ENCODE measurements around the gene SPTSSA.

SPTSSA gene

GRCh38 chr14:34460841-34461240 is 1.2 kb downstream of the SPTSSA start:
- peaks cover 51% of the 10 kb centered on the region for H3K79me2 ChIP-seq (ENCODE audit: low read length)

GRCh38 chr14:34460295-34460694 is 1.7 kb downstream of the SPTSSA start:
- Histone ChIP-seq H3K27ac (ENCODE audit: low read length) (no peak overlapping the region), H3K9me3 (ENCODE audit: insufficient read depth, low read length) (no peaks in the 10 kb centered on the region), H3K4me3 (ENCODE audit: low read length) (peak overlapping the region; percentile 87), H3K9ac (ENCODE audit: low read length) (no peak overlapping the region), H3K4me2 (ENCODE audit: low read length) (peak overlapping the region; percentile 86), H4K20me1 (ENCODE audit: insufficient read depth, low read length) (peaks cover 21% of the 10 kb centered on the region), H3K27me3 (ENCODE audit: low read depth, low read length) (no peaks in the 10 kb centered on the region), H3K79me2 (ENCODE audit: low read length) (peaks cover 51% of the 10 kb centered on the region), H3K4me1 (ENCODE audit: low read length) (peaks cover 19% of the 10 kb centered on the region), H3K36me3 (replicated peaks; ENCODE audit: low read depth, low read length) (no peaks in the 10 kb centered on the region), H2AFZ (ENCODE audit: low read depth, low read length) (no peak overlapping the region)
- TF ChIP-seq, protein P1, sequence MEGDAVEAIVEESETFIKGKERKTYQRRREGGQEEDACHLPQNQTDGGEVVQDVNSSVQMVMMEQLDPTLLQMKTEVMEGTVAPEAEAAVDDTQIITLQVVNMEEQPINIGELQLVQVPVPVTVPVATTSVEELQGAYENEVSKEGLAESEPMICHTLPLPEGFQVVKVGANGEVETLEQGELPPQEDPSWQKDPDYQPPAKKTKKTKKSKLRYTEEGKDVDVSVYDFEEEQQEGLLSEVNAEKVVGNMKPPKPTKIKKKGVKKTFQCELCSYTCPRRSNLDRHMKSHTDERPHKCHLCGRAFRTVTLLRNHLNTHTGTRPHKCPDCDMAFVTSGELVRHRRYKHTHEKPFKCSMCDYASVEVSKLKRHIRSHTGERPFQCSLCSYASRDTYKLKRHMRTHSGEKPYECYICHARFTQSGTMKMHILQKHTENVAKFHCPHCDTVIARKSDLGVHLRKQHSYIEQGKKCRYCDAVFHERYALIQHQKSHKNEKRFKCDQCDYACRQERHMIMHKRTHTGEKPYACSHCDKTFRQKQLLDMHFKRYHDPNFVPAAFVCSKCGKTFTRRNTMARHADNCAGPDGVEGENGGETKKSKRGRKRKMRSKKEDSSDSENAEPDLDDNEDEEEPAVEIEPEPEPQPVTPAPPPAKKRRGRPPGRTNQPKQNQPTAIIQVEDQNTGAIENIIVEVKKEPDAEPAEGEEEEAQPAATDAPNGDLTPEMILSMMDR (IDR thresholded peaks at IDR 0.05; ENCODE audit: low read depth, low read length): no peak
- no peak for TF ChIP-seq EZH2phosphoT487 (IDR thresholded peaks at IDR 0.05; ENCODE audit: low read depth)

More at GRCh38 chr14:34460841-34461240, 1.2 kb downstream of the SPTSSA start:
- H3K36me3 ChIP-seq (replicated peaks; ENCODE audit: low read depth, low read length): no peaks in the 10 kb centered on the region
- H3K9me3 ChIP-seq (ENCODE audit: insufficient read depth, low read length): no peaks in the 10 kb centered on the region
- no peak overlapping the region for H2AFZ ChIP-seq (ENCODE audit: low read depth, low read length)
- H3K27ac ChIP-seq (ENCODE audit: low read length): no peak overlapping the region
- H3K4me2 ChIP-seq (ENCODE audit: low read length): peak overlapping the region; percentile 86
- H3K27me3 ChIP-seq (ENCODE audit: low read depth, low read length): no peaks in the 10 kb centered on the region
- H4K20me1 ChIP-seq (ENCODE audit: insufficient read depth, low read length): peaks cover 21% of the 10 kb centered on the region
- H3K9ac ChIP-seq (ENCODE audit: low read length): peak overlapping the region; percentile 72
- peak overlapping the region; percentile 87 for H3K4me3 ChIP-seq (ENCODE audit: low read length)
- peaks cover 19% of the 10 kb centered on the region for H3K4me1 ChIP-seq (ENCODE audit: low read length)
- TF ChIP-seq EZH2phosphoT487 (IDR thresholded peaks at IDR 0.05; ENCODE audit: low read depth): no peak
- TF ChIP-seq, protein P1 (IDR thresholded peaks at IDR 0.05; ENCODE audit: low read depth, low read length): no peak

GRCh38 chr14:34457186-34457585 is 4.9 kb downstream of the SPTSSA start:
- Histone ChIP-seq H3K27me3 (ENCODE audit: low read depth, low read length) (no peaks in the 10 kb centered on the region), H2AFZ (ENCODE audit: low read depth, low read length) (no peak overlapping the region), H3K9me3 (ENCODE audit: insufficient read depth, low read length) (no peaks in the 10 kb centered on the region), H3K36me3 (replicated peaks; ENCODE audit: low read depth, low read length) (peaks cover 5% of the 10 kb centered on the region), H3K4me3 (ENCODE audit: low read length) (no peak overlapping the region), H3K4me1 (ENCODE audit: low read length) (peaks cover 13% of the 10 kb centered on the region), H3K9ac (ENCODE audit: low read length) (no peak overlapping the region), H3K79me2 (ENCODE audit: low read length) (peaks cover 79% of the 10 kb centered on the region), H4K20me1 (ENCODE audit: insufficient read depth, low read length) (peaks cover 32% of the 10 kb centered on the region), H3K4me2 (ENCODE audit: low read length) (no peak overlapping the region), H3K27ac (ENCODE audit: low read length) (no peak overlapping the region)
- TF ChIP-seq EZH2phosphoT487 (IDR thresholded peaks at IDR 0.05; ENCODE audit: low read depth): no peak
- TF ChIP-seq, protein P1 (IDR thresholded peaks at IDR 0.05; ENCODE audit: low read depth, low read length): no peak

- no peak overlapping the region for H3K9ac ChIP-seq (ENCODE audit: low read length)
- no peak overlapping the region for H3K4me3 ChIP-seq (ENCODE audit: low read length)
- H3K4me2 ChIP-seq (ENCODE audit: low read length): no peak overlapping the region
- H3K27me3 ChIP-seq (ENCODE audit: low read depth, low read length): no peaks in the 10 kb centered on the region
- peaks cover 17% of the 10 kb centered on the region for H3K36me3 ChIP-seq (replicated peaks; ENCODE audit: low read depth, low read length)
- H3K27ac ChIP-seq (ENCODE audit: low read length): no peak overlapping the region
- H3K79me2 ChIP-seq (ENCODE audit: low read length): peaks cover 72% of the 10 kb centered on the region
- H4K20me1 ChIP-seq (ENCODE audit: insufficient read depth, low read length): peaks cover 11% of the 10 kb centered on the region; the same call in 1 of the 2 replicates
- no peaks in the 10 kb centered on the region for H3K4me1 ChIP-seq (ENCODE audit: low read length)
- no peaks in the 10 kb centered on the region for H3K9me3 ChIP-seq (ENCODE audit: insufficient read depth, low read length)
- no peak for TF ChIP-seq EZH2phosphoT487 (IDR thresholded peaks at IDR 0.05; ENCODE audit: low read depth)
- TF ChIP-seq, protein P1 (IDR thresholded peaks at IDR 0.05; ENCODE audit: low read depth, low read length): no peak
- H2AFZ ChIP-seq (ENCODE audit: low read depth, low read length): no peak overlapping the region
Measured at GRCh38 chr14:34453226-34453625, 8.8 kb downstream of the SPTSSA start.

Data from OCI-LY3 (cell line).